HG03280 (cell line): ENCODE data around the gene ITGA1.

Source experiments
- ATAC-seq: cut with Tn5 transposase; IDR thresholded peaks from one replicate; pipeline ENCODE4 v1.9.1; 2021; ENCODE audit warnings: mild to moderate bottlenecking, moderate library complexity; ENCODE audit not compliant: unreplicated experiment

The ITGA1 gene

GRCh38 chr5:52771343-52772039 is 16.2 kb upstream of the ITGA1 start:
- peak; percentile 92 for ATAC-seq

DNA sequence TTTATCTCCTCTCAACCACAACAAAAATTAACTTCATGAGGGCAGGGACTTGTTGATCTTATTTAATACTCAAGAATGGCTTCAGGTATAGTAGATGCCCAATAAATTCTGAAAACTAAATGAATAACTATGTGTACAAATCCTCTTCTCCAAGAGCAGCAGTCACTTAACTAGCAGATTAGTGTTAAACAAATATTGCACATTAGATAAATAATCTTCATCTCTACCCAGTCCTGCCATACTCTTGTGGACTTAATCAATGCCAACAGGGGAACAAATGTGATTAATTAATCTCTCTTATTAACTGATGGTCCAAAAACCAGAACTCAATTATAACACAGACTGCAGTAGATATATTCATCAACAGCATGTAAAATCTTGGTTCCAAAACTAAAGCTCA is 15.0 kb upstream of the ITGA1 start:
- ATAC-seq = no peak

DNA sequence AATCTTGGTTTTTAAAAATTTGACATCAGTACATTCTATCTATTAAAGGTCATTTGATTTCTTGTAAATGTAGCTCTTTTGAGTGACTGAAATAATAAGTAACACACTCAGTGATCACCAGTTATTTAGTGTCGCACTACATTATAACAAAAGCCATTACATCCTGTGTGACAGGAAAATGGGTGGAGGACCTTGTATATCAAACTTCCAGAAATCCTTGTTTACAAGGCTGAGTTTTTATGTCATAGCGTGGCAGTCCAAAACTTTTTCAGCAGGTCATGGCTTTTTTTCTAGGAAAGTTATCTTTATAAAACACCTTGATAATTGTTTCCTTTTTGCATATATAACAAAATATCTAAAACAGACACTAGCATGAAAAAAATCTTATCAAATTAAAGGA is 14.4 kb upstream of the ITGA1 start:
- no peak for ATAC-seq

DNA sequence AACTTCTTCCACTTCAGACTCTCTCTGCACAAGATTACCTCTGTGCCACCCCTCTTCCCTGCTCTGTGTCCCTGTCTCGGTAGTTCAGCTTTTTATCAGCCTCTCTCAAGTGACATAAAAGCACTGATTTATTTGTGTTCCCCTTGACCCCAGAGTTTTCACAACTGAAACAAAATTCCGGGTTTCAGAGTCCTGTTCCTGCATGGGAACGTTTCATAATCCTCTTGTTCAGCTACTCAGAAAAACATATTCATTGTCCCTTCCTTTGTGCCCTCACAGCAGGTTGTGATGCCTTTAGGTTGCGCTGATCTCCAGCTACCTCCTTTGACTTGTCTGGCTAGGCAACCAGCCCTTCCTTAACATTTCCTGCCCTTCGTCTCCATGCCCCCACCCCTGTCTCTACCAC is 13.7 kb upstream of the ITGA1 start:
- ATAC-seq = no peak

DNA sequence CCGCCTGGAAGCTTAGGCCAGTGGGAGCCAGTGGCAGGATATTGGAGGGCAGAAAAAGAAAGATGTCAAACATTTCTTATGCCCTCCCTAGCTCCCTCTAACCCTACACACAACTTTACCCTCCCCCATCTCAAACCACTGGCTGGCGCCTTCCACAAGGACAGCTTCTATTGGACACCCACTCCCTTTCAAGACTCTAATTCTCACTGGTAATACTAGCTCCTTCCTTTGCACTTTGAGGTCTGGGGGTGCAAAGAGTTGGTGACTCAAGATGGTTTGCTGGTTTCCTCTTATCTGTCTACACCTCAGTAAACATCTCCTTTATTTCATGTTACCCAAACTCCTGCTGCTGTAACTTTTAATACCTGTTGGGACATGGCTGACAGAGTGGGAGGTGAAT is 11.6 kb upstream of the ITGA1 start:
- no peak for ATAC-seq

GRCh38 chr5:52777186-52777585 is 10.5 kb upstream of the ITGA1 start:
- ATAC-seq = no peak

GRCh38 chr5:52778781-52779180 is 8.9 kb upstream of the ITGA1 start:
- ATAC-seq = no peak

DNA sequence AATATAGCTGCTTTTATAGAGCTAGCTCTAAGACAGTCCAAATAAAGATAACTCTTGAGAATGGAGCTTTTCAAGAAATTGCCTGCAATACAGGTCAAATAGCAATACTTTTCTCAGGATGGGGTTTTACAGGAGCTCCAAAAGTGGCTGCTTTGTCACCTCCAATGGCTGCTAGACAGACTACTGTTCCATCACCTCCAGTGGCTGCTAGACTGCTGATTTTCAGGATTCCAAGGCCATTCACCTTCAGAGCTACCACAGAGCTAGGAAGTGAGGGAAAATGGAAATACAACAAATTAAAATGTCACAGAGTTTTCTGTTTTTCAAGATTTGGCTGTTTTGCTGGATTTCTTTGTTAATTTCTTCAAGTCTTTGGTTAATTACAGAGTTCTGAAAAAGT is 8.5 kb upstream of the ITGA1 start:
- ATAC-seq = no peak

GRCh38 chr5:52783226-52783959 is 4.3 kb upstream of the ITGA1 start:
- ATAC-seq = no peak

DNA sequence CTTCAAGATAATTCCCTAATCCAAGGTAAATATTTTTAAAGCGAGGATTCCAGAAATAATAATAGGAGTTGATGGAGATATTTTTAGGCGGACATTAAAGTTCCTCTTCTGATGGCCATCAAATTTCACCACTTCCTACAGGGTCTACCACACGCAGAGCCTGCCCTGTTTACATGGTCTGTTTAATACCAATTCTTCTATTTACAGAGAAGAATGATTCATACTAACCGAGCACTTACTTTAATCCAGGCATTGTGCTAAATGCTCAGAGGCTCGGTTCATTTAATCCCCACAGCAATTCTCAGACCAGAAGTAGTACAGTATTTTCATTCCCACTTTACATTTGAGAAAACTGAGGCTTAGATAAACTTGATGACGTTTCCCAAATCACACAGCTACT is 3.0 kb upstream of the ITGA1 start:
- no peak for ATAC-seq

GRCh38 chr5:52786391-52786790 is 1.3 kb upstream of the ITGA1 start:
- ATAC-seq = no peak

- peak; percentile 37 for ATAC-seq
Observed at GRCh38 chr5:52786949-52787599, 642 bp upstream of the ITGA1 start.

DNA sequence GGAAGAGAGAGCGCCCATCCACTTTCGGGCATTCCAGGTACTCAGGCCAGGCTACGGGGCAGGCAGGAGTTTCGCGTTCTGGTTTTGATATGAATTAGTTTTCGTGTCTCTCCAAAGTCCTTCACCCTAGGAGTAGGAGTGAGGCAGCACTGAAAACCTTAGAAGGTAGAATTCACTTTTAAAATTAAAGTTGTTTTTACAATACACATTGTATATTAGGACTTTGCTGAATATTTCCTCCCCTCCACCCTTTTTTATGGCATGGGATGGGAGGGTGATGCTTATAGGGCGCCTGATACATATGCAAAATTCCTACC is 747 bp downstream of the ITGA1 start:
- no peak for ATAC-seq

GRCh38 chr5:52789378-52789777 is 1.7 kb downstream of the ITGA1 start:
- ATAC-seq = no peak

GRCh38 chr5:52789851-52790250 is 2.1 kb downstream of the ITGA1 start:
- ATAC-seq = no peak

DNA sequence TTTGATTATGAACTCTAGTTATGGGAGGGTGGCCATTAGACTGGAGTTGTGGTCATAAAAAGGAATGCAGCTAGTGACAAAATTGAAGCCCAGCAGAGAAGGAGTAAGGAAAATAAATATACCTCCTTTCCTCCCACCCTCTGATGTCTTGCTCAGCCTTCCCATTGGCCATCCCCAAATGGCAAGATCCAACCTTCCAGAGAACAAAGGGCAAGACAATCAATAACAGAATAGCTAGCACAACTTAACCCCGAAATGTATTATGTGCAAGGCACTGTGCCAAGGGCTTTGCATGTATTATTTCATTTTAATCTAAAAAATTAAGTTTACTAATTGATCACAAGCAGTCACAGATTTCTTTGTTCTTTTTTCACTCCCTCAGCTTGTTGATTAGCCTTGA is 3.6 kb downstream of the ITGA1 start:
- no peak for ATAC-seq

DNA sequence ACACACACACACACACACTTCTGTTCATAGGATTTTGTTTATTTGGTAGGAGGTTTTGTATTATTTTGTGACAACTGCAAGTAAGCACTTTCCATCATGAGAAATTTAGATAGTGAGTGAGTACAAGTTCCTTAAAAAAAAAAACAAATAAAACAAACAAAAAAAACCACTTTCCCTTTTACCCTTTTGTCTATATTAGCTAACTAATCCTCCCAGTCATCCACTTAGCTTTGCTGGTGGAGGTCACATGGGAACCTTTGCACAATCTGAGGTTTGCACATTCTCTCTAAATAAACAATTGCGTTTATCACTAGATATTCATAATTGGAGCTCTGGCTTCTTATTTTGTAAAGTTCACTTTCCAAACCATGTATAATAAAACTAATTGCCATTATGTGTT is 6.8 kb downstream of the ITGA1 start:
- ATAC-seq = no peak

GRCh38 chr5:52796031-52796430 is 8.3 kb downstream of the ITGA1 start:
- ATAC-seq = no peak

DNA sequence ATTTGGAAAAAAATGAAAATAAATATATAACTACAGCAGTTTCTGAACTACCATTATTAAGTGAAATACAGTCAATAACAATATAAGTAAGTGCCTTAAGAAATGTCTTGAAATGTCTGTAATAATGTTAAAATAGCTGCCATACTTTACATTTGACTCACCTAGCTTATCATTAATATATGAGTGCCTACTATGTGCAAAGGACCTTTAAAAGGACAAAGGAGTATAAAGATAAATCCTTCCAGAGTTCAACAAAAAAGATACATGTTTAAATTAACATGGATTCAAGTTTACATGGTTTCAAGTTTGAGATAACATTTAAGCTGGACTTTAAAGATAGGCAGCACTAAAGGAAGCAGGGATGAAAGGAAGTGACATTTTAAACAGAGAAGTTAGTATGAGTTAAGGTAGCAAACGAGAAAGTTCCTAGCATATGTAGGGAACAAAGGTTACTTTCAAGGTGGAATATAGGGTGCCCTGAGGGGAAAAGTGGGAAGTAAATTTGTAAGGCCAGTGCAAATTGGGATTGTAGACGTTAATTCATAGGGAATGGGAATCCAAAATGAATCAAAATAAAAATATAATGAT is 8.9 kb downstream of the ITGA1 start:
- ATAC-seq = no peak

DNA sequence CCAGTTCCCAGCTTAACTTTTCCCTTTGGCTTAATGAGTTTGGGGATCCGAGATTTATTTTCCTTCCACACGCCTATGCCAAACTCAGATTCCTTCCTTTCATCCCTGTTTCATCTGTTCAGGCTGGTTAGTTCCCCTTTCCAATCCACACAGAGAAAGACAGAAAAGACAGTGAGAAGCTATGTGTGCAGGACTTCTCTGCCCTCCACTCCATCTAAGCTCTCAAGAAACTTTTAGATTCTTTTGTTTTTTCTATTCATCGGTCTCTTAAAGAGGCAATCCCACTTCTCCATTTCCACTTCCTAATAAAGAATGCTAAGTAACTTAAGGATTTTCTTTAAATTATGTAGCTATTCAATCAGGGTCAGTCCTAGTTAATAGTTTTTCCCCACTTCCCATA is 11.2 kb downstream of the ITGA1 start:
- no peak for ATAC-seq

- ATAC-seq = peak; percentile 29
Observed at GRCh38 chr5:52799358-52799982, 11.8 kb downstream of the ITGA1 start.
